ENCODE measurements around the gene COA3.

DNA sequence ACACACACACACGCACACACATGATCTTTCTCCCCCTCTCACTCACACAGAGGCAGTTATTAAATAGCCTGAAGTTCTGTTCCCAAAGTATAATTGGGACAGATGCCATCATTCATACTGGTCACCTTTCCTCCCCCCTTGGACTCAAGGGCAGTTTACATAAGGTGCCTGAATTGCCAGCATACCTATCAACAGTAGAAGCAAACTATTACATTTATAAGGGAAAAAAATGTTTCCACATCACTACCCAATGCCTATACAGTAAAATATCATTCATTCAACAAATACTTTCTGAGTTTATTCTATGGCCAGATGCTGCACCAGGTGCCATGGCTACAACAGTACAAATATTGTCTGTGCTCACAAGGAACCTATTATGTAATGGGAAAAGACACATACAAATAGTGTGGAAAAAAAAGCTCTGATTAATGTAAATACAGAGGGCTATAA is 6.4 kb upstream of the COA3 start:
- TF ChIP-seq POLR2A (IDR thresholded peaks at IDR 0.05), result no peak
- TF ChIP-seq, protein P1, sequence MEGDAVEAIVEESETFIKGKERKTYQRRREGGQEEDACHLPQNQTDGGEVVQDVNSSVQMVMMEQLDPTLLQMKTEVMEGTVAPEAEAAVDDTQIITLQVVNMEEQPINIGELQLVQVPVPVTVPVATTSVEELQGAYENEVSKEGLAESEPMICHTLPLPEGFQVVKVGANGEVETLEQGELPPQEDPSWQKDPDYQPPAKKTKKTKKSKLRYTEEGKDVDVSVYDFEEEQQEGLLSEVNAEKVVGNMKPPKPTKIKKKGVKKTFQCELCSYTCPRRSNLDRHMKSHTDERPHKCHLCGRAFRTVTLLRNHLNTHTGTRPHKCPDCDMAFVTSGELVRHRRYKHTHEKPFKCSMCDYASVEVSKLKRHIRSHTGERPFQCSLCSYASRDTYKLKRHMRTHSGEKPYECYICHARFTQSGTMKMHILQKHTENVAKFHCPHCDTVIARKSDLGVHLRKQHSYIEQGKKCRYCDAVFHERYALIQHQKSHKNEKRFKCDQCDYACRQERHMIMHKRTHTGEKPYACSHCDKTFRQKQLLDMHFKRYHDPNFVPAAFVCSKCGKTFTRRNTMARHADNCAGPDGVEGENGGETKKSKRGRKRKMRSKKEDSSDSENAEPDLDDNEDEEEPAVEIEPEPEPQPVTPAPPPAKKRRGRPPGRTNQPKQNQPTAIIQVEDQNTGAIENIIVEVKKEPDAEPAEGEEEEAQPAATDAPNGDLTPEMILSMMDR (IDR thresholded peaks at IDR 0.05), result no peak

Measured in adrenal gland (tissue), 5 donors.